ENCODE results near the gene OSBPL6. TPM values are rescaled to one million over a fixed set of nuclear protein-coding genes. Genes with fewer than 3 reads are reported as not detected.
"Not testable (repeated sequence)": the region's sequence is repeated elsewhere in the genome, so short reads cannot be mapped to it uniquely, and the experiment has no call there.

OSBPL6 gene
- 1.0 and 2.3 TPM in 2 replicates for total RNA-seq (2022)
- percentile 30 among the genes with signal in this experiment for Bru-seq, nascent RNA
- percentile 28 among the genes with signal in this experiment for BruChase-seq, experiment 1, labeled RNA remaining after a 6-hour chase
- percentile 24 among the genes with signal in this experiment for BruChase-seq, experiment 2, labeled RNA remaining after a 2-hour chase
- long read RNA-seq, partial matches to known transcripts = 0 of 1 reads
- long read RNA-seq, other reads (novel, unspliced or antisense) = 1 of 1 reads

GRCh38 chr2:178193823-178194599 is at the start of gene OSBPL6:
Gene OSBPL6, plus strand, starts transcription at chr2:178194512. Its CDS starts 111,673 bp downstream, at chr2:178306185.
- Mint-ChIP-seq H3K27me3 (ENCODE audit: unreplicated experiment) (peaks cover 23% of the 10 kb centered on the region), H3K27ac (ENCODE audit: unreplicated experiment) (no peak within 1 kb of the TSS), H3K36me3 (ENCODE audit: insufficient read depth, unreplicated experiment) (peaks cover 22% of the 10 kb centered on the region), H3K4me1 (ENCODE audit: low read depth, unreplicated experiment) (no peaks in the 10 kb centered on the region), H3K9me3 (ENCODE audit: low read depth, unreplicated experiment) (no peaks in the 10 kb centered on the region), H3K4me3 (ENCODE audit: low read depth, unreplicated experiment) (peak within 1 kb of the TSS; percentile 91)
- CTCF ChIA-PET = no interaction called here
- no TSS peak for BruUV-seq (replicated peaks)
- DNase-seq = peak; percentile 86
- intact Hi-C loops (cut with micrococcal nuclease; ENCODE audit: unreplicated experiment) = no loop called here
- TF ChIP-seq CTCF (IDR thresholded peaks at IDR 0.05; ENCODE audit: unreplicated experiment) = peak; percentile 28

- CTCF ChIA-PET = no interaction called here
- intact Hi-C loops (cut with micrococcal nuclease; ENCODE audit: unreplicated experiment) = no loop called here
- no TSS peak for BruUV-seq (replicated peaks)
Observed at GRCh38 chr2:178152033-178152432, 42.3 kb upstream of the OSBPL6 start.

GRCh38 chr2:178152542-178152941 is 41.8 kb upstream of the OSBPL6 start:
- H3K4me1 Mint-ChIP-seq (ENCODE audit: low read depth, unreplicated experiment) = no peaks in the 10 kb centered on the region
- H3K9me3 Mint-ChIP-seq (ENCODE audit: low read depth, unreplicated experiment) = no peaks in the 10 kb centered on the region
- no TSS peak for BruUV-seq (replicated peaks)
- TF ChIP-seq CTCF (IDR thresholded peaks at IDR 0.05; ENCODE audit: unreplicated experiment) = no peak
- DNase-seq = no peak
- CTCF ChIA-PET = no interaction called here
- H3K36me3 Mint-ChIP-seq (ENCODE audit: insufficient read depth, unreplicated experiment) = no peaks in the 10 kb centered on the region
- intact Hi-C loops (cut with micrococcal nuclease; ENCODE audit: unreplicated experiment) = no loop called here
- peaks cover 14% of the 10 kb centered on the region for H3K27me3 Mint-ChIP-seq (ENCODE audit: unreplicated experiment)
- no peak overlapping the region for H3K4me3 Mint-ChIP-seq (ENCODE audit: low read depth, unreplicated experiment)
- no peak overlapping the region for H3K27ac Mint-ChIP-seq (ENCODE audit: unreplicated experiment)

More at GRCh38 chr2:178152033-178152432, 42.3 kb upstream of the OSBPL6 start:
- Mint-ChIP-seq H3K27ac (ENCODE audit: unreplicated experiment) (no peak overlapping the region), H3K9me3 (ENCODE audit: low read depth, unreplicated experiment) (no peaks in the 10 kb centered on the region), H3K36me3 (ENCODE audit: insufficient read depth, unreplicated experiment) (no peaks in the 10 kb centered on the region), H3K4me1 (ENCODE audit: low read depth, unreplicated experiment) (no peaks in the 10 kb centered on the region), H3K4me3 (ENCODE audit: low read depth, unreplicated experiment) (no peak overlapping the region), H3K27me3 (ENCODE audit: unreplicated experiment) (peaks cover 11% of the 10 kb centered on the region)
- DNase-seq = no peak
- TF ChIP-seq CTCF (IDR thresholded peaks at IDR 0.05; ENCODE audit: unreplicated experiment) = no peak

GRCh38 chr2:178152977-178153376 is 41.3 kb upstream of the OSBPL6 start:
- CTCF ChIA-PET = no interaction called here
- Mint-ChIP-seq H3K27ac (ENCODE audit: unreplicated experiment) (no peak overlapping the region), H3K4me3 (ENCODE audit: low read depth, unreplicated experiment) (no peak overlapping the region), H3K4me1 (ENCODE audit: low read depth, unreplicated experiment) (no peaks in the 10 kb centered on the region), H3K27me3 (ENCODE audit: unreplicated experiment) (peaks cover 19% of the 10 kb centered on the region), H3K9me3 (ENCODE audit: low read depth, unreplicated experiment) (no peaks in the 10 kb centered on the region), H3K36me3 (ENCODE audit: insufficient read depth, unreplicated experiment) (no peaks in the 10 kb centered on the region)
- intact Hi-C loops (cut with micrococcal nuclease; ENCODE audit: unreplicated experiment) = no loop called here
- no TSS peak for BruUV-seq (replicated peaks)
- TF ChIP-seq CTCF (IDR thresholded peaks at IDR 0.05; ENCODE audit: unreplicated experiment) = no peak
- no peak for DNase-seq

- H3K4me1 Mint-ChIP-seq (ENCODE audit: low read depth, unreplicated experiment); intact Hi-C loops (cut with micrococcal nuclease; ENCODE audit: unreplicated experiment); H3K36me3 Mint-ChIP-seq (ENCODE audit: insufficient read depth, unreplicated experiment); H3K4me3 Mint-ChIP-seq (ENCODE audit: low read depth, unreplicated experiment); DNase-seq; CTCF ChIA-PET; BruUV-seq (replicated peaks); H3K27ac Mint-ChIP-seq (ENCODE audit: unreplicated experiment); H3K9me3 Mint-ChIP-seq (ENCODE audit: low read depth, unreplicated experiment): not testable (repeated sequence)
- peaks cover 21% of the 10 kb centered on the region for H3K27me3 Mint-ChIP-seq (ENCODE audit: unreplicated experiment)
Observed at GRCh38 chr2:178153878-178154277, 40.4 kb upstream of the OSBPL6 start.

Measured in Calu3 (cell line).